ENCODE measurements around the gene LRRC75B. TPM values are rescaled to one million over a fixed set of nuclear protein-coding genes. Genes with fewer than 3 reads are reported as not detected.

Gene LRRC75B
- total and polyA plus RNA-seq, 2 of the 13 experiments (the other 11 are each of a cell fraction or from before 2014, with no cell fraction given), result 11.8 to 34.8 TPM

- TF ChIP-seq ZNF883 (CRISPR knock-in tag; IDR thresholded peaks at IDR 0.05; ENCODE audit: not compliant biosample characterization) (no peak), ZNF232 (CRISPR knock-in tag; IDR thresholded peaks at IDR 0.05; ENCODE audit: borderline replicate concordance) (no peak), ARID2 (CRISPR knock-in tag; IDR thresholded peaks at IDR 0.05; ENCODE audit: borderline replicate concordance) (no peak), ZNF768 (CRISPR knock-in tag; IDR thresholded peaks at IDR 0.05) (no peak), PAX8 (CRISPR knock-in tag; IDR thresholded peaks at IDR 0.05; ENCODE audit: borderline replicate concordance) (no peak), ZMYM4 (CRISPR knock-in tag; IDR thresholded peaks at IDR 0.05) (peak; percentile 49; the same call in 1 of the 2 replicates), E2F2 (CRISPR knock-in tag; IDR thresholded peaks at IDR 0.05; ENCODE audit: borderline replicate concordance) (no peak), ZNF256 (CRISPR knock-in tag; conservative IDR thresholded peaks at IDR 0.05) (no peak), ZNF207 (IDR thresholded peaks at IDR 0.05; ENCODE audit: borderline replicate concordance) (no peak), ZNF230 (CRISPR knock-in tag; IDR thresholded peaks at IDR 0.05) (no peak), CC2D1A (CRISPR knock-in tag; IDR thresholded peaks at IDR 0.05) (no peak), ZNF770 (CRISPR knock-in tag; IDR thresholded peaks at IDR 0.05) (peak; percentile 26; the same call in 1 of the 2 replicates), KLF13 (CRISPR knock-in tag; IDR thresholded peaks at IDR 0.05) (no peak), ZNF773 (CRISPR knock-in tag; IDR thresholded peaks at IDR 0.05; ENCODE audit: borderline replicate concordance) (no peak), NCOR1 (IDR thresholded peaks at IDR 0.05; ENCODE audit: borderline replicate concordance, low read length) (no peak), ISX (CRISPR knock-in tag; conservative IDR thresholded peaks at IDR 0.05) (no peak), ZNF740 (CRISPR knock-in tag; IDR thresholded peaks at IDR 0.05) (no peak), BRD4 (CRISPR knock-in tag; IDR thresholded peaks at IDR 0.05) (peak; percentile 51; the same call in 1 of the 2 replicates), EEA1 (CRISPR knock-in tag; IDR thresholded peaks at IDR 0.05; ENCODE audit: borderline replicate concordance) (no peak), ZNF263 (CRISPR knock-in tag; IDR thresholded peaks at IDR 0.05) (0 out of 2 replicates have a peak, but pooled peaks have one; percentile 9), ZBED4 (CRISPR knock-in tag; IDR thresholded peaks at IDR 0.05; ENCODE audit: borderline replicate concordance) (peak; percentile 38; the same call in 1 of the 2 replicates), ZFP62 (CRISPR knock-in tag; IDR thresholded peaks at IDR 0.05) (no peak), GATAD2A (CRISPR knock-in tag; IDR thresholded peaks at IDR 0.05) (peak; percentile 69)
Observed at GRCh38 chr22:24593836-24594568, 1.1 kb upstream of the LRRC75B start (continued).

All from HepG2 (cell line).